Uterus (tissue), 2 donors: ENCODE data around the gene PNRC2.

ENCODE experiments used
- CTCF ChIP-seq, 4 experiments: fragments of 200-600 bp in 2 of 4; fragments of 450-650 bp in 2 of 4; sonication (generic) in 2 of 4; IDR thresholded peaks; one replicate each; pipeline ENCODE4 v1.5.1; 2016 to 2019; ENCODE audit warnings: antibody characterized with exemption in 4 of 4, mild to moderate bottlenecking in 2 of 4, moderate library complexity in 1 of 4
- POLR2A ChIP-seq, 2 donors: fragments of 450-650 bp; IDR thresholded peaks; one replicate each; pipeline ENCODE4 v1.6.1; 2016; ENCODE audit warnings: antibody characterized with exemption in 2 of 2, mild to moderate bottlenecking in 1 of 2, moderate library complexity in 1 of 2

- no peak for TF ChIP-seq CTCF (IDR thresholded peaks at IDR 0.05)
- TF ChIP-seq POLR2A (IDR thresholded peaks at IDR 0.05) = no peak
Observed at GRCh38 chr1:23913212-23913880, 46.3 kb upstream of the PNRC2 start, which contains the start of gene CNR2.
